Measurements from ENCODE around the gene RAB6B.

The RAB6B gene

DNA sequence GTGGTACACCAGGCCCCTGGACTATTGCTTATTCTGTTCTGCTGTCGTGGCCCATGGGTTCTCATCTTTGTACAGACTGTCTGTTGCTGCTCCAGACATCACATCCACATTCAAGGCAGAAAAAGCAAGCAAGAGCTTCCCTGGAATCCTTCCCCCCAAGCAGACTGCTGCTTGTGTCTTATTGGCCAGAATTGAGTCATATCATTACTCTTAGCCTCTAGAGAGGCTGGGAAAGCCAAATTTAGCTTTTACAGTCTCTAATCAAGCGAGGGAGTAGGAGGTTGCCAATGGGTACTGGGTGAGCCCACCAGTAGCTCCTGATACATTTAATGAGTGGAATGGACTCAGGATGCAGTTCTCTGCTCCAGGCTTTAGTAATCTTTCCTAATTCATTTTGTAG is 39.4 kb downstream of the RAB6B start:
- no peak for DNase-seq (ENCODE audit: low read depth in 2 of 2)

DNA sequence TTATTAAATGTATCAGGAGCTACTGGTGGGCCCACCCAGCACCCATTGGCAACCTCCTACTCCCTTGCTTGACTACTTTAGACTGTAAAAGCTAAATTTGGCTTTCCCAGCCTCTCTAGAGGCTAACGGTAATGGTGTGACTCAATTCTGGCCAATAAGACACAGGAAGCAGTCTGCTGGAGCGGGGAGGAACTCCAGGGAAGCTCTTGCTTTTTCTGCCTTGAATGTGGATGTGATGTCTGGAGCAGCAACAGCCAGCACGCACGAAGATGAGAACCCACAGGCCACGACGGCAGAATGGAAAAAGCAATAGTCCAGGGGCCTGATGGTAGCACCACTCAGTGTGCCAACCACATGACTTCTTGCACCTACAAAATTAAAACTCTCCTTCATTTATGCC is 39.9 kb downstream of the RAB6B start:
- DNase-seq (ENCODE audit: low read depth in 2 of 2), result no peak

DNA sequence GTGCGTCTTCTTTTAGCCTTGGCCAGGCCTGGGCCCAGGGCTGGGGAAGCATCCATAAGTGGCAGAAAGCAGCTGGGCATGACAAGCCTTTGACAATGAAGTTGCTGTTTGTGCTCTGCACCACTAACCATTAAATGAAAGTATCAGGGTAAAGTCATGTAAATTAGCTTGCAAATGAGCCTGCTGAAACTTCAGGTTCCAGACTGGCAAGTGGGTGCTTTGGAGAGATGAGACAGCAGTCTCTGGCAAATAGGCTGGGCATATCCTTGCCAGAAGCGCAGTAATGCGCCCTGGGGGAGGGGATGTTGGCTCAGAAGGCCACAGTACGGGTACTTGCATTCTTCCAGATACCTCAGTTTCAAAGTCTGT is 40.7 kb downstream of the RAB6B start:
- no peak for DNase-seq (ENCODE audit: low read depth in 2 of 2)

DNA sequence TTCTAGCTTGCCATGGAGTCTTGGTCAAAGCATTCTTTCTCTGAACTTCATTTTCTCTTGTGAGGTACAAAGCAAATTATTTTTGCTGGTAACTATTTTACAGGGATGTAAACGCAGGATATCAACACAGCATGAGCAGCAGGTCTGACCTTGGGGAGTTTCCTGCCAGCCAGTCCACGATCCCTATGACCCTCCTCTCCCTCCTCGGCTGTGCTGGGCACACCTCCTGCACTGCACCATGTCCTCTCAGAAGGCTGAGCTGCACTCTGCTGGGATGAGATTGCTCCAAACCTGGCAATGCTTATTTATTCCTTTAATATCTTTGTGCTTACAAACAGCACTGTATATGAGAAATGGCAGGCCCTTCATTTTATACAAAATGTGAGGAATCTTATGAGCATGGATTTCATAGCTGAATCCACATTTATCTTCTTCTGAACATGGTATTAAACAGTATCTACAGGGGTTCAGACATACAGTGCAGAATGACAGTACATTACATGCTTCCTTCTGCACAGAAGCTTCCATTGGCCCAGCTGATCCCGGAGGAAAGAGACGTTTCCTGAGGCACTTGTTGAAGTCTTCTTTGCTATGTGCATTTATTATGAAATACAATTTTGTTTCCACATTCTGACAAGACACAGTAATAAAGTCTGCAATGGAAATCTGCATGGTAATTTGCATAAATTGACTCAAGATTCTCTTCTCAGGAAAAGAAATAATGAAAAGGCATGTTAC is 41.2 kb downstream of the RAB6B start:
- DNase-seq (ENCODE audit: low read depth in 2 of 2), result no peak

DNA sequence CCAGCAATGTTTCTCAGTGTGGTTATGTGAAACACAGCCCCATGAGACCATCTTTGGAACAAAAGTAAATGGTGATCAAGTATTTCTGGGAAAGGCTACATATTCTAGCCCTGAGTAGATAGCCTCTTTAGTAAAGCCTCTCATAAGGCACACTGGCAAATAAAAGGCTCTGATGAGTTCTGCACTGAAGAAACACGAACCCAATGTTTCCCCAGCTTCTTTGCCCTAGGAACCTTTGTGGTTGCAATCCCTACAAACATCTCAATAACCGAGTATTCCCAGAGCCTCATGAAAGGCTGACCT is 41.8 kb downstream of the RAB6B start:
- no peak for DNase-seq (ENCODE audit: low read depth in 2 of 2)

DNA sequence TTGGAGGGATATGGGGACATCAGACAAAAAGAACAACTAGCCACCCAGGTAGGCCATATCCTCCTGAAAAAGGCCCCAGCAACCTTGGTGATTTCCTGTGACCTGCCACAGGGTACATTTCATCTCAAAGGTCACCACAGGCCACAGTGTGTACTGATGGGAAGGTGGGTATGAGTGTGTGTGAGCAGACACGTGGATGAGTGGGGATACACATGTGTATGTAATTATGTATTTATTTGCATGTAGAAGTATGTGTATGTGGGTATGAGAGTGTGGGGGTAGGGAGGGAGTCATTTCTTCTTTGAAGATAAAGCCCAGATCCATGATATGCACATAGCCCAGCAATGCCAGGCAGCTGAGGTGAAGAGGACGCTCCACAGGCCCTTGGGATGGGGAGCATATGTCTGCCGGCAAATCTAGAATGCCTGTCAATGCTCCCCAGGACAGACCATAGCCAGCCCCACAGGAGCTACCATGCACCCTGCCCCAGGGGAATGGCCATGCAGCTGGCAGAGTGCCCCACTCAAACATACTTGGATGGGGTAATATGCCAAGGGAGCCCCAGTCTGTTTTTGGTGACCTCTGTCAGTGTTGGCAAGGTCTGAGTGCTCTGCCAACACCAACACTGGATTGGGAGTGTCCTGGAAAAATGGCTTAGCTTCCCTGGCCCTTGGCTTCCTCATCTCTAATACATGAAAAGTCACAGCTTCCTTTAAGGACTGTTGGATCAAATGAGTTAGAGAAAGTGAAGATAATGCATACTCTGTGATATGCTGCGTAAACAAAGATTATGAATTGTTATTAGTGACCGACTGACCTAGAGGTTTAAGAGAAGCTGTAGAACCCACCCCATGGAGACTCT is 42.4 kb downstream of the RAB6B start:
- DNase-seq (ENCODE audit: low read depth in 2 of 2), result no peak

DNA sequence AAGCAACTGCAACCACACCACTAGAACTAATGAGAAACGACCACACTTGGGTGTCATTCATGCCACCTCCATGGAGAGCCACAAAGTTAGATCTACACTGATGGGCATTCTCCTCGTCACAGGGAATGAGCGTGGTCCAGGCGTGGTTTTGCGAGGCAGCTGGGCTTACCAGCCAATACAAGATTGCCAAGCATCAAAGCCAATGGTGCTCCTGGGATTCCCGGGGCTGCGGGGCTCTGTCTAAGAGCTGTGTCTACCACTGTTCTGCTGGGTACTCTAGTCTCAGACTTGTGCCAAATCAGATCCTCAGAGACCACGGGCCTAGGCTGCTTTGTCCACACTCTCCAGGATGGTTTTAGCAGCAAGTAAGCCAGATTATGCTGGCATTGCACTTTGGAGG is 43.8 kb downstream of the RAB6B start:
- no peak for DNase-seq (ENCODE audit: low read depth in 2 of 2)

DNA sequence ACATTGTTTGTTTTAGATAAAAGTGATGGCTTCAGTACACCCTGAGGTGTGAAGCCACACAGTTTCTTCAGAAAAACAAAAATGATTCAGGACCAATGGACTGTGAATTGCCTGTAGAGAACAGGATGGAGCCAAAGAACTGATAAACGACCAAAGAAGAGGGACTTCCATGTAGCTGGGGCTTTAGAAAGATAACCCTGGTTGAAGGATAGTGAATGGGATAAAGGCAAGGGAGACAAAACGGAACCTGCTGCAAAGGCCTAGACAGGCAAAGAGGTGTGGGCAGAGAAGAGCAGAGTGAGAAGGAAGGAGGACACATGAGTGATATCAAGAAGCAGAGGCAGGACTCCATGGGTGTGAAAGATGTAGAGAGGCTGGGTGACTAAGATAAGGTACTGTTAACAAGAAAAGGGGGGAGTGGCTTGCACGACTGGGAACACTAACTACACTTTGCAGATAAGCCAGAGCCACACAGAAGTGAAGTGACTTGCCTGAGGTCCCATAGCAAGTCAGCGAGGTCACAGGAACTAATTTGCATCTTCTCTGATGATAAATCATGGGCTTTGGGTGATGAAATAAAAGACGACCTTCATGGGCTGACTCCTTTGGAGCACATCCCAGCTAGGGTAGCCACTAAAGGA is 44.3 kb downstream of the RAB6B start:
- no peak for DNase-seq (ENCODE audit: low read depth in 2 of 2)

DNA sequence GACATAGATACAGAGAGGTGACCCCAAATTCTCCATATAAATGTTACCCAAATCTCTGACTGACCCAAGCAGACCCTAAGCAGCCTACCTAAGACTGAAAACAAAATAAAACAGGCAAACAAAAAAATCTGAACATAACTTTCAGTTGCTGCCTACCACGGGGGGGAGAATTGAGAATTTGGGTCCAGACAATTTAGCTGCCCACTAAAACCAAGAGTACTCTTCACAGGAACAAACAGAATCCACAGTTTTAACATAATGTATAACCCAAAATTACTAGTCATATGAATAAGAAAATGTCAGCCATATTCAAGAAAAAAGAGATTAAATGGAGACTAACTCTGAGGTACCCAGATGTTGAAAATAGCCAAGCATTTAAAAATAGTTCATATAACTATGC is 45.6 kb downstream of the RAB6B start:
- DNase-seq (ENCODE audit: low read depth in 2 of 2), result no peak

DNA sequence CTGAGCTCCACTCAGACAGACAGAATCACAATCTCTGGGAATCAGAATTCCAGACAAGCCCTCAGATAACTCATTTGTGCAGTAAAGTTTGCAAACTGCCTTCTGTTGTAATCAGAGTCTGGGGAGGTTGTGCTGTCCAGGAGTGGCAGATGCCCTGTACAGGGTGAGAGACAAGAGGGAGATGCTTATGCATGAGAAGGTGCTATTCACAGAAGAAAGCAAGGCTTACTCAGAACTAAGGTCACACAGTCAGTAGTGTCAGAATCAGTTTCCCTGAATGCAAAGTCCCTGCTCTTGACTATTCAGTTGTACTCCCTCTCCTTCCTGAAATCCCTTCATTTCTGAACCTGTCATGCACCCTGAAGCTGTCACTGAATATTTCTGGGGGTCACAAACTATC is 46.3 kb downstream of the RAB6B start:
- no peak for DNase-seq (ENCODE audit: low read depth in 2 of 2)

DNA sequence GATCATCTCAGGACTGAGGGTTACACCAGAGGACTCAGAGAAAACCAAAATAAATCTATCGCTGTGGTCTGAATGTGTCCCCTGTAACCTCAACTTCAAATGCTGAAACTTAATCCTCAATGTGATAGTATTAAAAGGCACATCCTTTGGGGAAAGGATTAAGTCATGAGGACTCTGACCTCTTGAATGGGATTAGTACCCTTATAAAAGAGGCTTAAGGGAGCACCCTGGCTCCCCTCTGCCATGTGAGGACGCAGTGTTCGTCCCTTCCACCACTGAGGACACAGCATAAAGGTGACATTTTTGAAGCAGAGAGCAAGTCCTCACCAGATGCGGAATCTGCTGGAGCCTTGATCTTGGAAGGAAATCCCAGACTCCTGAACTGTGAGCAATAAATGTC is 50.6 kb downstream of the RAB6B start:
- DNase-seq (ENCODE audit: low read depth in 2 of 2), result no peak

DNA sequence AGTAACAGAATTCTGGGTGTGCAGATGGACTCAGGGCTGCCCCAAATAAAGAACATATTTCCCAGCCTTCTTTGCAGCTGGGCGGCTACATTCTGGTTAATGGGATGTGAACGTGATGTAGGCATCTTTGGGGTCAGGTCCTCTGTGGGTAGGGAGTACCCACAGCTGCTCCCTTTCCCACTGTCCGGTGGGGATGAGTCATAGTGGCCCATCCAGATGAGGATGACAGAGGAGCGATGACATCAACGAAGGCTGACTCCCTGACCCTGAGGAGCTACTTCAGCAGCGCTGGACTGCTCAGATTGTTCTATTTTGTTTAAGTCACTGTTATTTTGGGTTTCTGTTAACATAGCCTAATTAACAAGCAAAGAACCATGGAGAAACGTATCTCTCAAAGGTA is 52.0 kb downstream of the RAB6B start:
- no peak for DNase-seq (ENCODE audit: low read depth in 2 of 2)

DNA sequence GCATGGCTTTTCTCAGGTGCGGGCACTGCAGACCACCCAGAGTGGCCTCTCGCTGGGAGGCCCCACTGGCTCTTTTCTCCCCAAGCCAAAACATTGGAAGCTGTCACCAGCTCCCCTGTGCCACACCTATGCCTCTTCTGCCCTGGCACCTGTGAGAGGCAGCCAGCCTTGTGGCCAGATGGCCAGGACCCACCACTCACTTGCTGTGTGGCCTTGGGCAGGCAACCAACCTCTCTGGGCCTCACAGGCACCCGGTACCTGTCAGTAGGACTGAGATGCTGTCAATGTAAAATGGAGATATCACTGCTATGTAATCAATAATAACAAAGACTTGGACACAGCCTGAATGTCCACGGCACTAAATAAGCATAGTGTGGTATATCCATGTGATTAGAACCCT is 53.5 kb downstream of the RAB6B start:
- DNase-seq (ENCODE audit: low read depth in 2 of 2), result no peak

DNA sequence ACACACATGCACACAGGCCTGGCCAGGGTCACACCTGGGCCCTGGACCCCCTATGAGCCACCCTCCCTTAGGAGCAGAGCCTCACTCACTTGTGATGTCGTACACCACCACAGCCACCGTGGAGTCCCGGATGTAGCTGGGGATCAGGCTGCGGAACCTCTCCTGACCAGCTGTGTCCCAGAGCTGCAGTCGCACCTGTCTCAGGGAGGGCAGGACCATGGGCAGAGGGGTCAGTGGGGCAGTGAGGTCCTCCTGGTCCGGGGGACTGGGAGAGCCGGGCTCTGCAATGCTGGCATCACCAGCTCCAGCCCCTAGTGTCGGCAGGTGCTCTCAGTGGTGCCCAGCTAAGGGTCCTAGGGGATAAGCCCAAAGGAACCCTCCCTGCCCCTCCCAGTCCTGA is 54.5 kb downstream of the RAB6B start:
- no peak for DNase-seq (ENCODE audit: low read depth in 2 of 2)

DNA sequence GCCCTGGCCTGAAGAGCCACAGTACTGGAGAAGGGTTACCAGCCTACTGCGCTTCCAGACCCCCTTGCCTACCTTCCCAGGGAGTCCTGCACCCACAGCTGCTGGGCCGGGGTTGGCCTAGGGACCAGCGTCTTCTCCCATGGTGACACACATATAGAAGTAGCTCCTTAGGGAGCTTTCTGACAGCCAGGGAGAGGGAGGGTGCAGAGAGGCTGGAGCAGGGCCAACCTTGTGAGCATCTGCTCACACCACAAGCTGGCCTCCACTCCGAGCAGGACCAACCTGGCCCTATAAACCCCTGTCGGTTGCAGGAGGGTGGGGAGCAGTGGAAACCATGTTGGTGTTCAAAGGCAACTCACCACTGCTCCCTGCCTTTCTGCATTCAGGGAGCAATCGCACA is 54.9 kb downstream of the RAB6B start:
- no peak for DNase-seq (ENCODE audit: low read depth in 2 of 2)

DNA sequence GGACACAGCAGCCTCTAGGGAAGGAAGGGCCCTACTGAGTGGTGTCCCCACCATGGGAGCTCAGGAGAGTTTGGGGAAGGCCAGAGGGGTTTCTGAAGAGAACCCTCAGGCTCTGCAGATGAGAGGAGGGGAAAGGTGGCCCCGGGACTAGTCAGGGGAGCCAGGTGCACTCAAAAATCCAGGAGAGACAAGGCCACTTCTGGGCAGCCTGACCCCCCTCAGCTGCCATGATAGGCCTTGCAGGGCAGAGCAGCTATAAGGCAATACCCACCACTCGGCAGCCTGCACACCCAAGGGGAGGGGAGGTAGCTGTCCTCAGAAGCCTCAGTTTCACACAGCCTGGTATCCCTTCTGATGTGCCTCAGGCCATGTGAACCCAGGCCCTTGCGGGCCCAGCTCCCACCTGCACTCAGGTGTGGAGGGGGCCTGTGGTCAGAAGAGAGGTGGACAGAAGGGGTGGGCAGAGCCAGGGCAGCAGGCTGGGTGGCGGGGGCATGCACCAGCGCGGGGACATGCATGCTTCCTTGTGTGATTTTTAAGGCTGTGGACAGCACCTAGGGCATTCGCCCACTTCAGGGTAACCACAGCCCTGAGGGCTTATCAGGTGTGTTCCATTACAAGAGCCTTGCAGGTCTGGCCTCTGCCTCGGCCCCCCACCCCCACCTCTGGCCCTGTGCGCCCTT is 55.5 kb downstream of the RAB6B start:
- DNase-seq (ENCODE audit: low read depth in 2 of 2), result no peak

DNA sequence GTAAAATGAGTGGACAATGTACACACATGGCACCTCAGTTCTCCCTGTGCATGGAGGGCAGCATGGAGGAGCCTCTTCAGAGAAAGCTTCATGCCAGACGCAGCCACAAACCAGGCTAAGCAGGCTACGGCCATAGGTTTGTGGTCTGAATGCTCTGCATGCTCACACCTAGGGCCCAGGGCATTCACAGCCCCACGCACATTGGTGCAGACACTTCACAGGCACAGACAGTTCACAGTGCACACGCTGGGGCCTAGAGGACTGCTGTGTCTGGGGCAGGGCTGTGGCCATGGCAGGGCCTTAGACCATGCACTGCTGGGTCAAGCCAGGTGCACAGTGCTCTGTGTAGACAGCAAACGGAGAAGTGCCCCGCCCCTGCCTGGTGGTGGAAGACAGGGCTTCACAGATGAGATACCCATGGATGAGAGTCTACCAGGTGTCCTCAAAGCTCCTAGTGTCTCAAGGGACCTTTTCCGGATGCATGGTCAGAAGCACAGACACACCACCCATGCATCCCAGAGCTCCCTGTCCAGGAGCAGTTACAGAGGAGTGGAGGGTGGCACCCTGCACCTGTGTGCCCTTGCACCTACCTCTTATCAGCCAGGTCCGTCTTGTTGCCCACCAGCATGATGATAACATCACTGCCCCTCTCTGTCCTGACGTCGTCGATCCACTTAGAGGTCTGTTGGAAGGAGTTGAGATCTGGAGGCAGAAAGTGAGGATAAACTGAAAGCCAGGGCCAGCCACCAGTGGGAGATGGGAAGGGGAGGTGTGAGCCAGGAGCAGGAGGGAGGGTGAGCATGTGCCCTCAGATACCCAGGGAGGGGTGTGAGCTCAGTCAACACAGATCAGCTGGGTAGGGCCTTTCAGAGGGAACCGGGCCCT is 56.5 kb downstream of the RAB6B start:
- no peak for DNase-seq (ENCODE audit: low read depth in 2 of 2)

DNA sequence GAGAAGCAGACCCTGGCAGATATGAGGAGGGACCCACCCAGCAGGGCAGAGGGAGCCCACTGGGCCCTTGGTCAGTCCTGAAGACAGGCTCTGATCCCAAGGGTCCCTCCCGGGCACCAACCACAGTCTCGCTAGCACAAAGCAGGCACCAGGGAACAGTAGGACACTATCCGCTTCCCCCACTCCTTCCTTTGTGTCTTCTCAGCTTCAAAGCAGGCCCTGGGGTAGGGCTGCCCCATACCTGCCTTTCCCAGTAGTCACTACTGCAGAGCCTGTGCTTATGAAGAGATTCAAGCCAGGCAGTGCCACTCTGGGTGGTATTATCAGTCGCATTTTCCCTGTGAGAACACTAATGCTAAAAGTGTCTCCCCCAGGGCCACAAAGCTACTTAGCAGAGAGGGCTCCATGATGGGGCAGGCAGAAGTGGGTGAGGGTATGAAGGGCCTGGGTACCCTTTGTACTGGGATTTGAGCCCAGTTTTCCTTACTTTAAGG is 57.3 kb downstream of the RAB6B start:
- no peak for DNase-seq (ENCODE audit: low read depth in 2 of 2)

DNA sequence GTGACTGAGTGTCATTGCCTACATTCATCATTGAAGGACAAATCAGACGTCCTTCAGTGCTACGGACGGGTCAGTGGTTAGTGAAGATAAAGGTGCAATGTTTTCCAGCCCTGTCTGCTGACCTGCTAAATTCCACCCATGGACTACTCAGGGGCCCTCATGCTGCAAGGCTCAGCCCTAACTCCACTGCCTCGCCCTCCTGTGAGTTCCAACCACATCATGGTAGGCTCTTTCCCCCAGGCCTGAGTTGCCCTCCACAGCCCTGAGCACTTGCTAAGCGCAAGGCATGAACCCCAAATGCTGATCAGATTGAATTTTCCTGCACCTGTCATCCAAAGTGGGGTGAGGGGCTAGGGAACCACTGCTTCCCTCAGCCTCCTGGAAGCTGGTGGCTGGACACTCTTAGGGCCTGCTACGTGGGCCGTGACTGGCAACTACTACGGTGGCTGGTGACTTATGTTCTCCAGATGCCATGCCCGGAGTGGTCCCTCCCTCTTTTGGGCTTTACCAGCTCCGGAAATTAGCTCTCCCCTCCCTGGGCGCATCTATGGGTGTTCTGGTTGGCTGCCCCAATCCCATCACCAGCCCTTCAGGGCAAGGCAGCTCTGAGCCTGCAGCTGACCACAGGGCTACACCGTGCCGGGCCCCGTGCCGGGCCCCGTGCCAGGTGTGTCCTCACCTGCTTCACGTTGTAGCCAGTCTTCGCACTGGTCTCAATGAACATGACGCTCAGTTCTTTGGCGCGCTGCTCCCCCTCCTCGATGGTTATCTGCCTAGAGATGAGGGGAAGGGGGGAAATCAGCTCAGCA is 58.0 kb downstream of the RAB6B start:
- DNase-seq (ENCODE audit: low read depth in 2 of 2), result no peak

DNA sequence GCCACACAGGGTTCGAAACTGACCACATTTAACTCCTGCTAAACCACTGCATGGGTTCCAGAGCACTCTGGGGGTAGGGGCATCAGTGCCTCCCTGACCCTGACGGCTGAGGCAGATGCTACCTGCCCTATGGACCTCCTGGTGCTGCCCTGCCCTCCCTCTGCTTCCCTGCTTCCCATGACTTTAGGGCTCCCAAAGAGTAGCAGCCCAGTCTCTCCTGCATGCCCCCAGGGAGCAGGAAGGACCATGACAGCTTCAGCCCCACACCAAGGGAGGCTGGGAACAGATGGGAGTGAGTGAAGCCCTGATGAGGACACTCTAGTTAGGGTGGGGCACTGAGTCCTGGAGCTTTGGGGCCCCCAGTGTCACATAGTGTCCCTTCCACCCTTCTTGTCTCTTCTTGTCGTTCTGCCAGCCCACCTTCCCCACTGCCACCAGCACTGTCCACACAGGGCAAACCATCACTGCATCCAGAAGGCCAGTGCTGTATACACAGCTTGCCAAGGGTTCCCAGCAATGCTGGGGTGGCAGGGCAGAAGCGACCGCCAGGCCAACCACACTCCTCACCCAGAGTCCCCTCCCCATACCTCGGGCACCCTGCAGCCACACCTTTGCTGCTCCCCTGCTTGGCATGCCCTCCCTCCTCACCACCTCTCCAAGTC is 59.1 kb downstream of the RAB6B start:
- no peak for DNase-seq (ENCODE audit: low read depth in 2 of 2)
